Measurements from ENCODE around the gene ZNRF4.

DNA sequence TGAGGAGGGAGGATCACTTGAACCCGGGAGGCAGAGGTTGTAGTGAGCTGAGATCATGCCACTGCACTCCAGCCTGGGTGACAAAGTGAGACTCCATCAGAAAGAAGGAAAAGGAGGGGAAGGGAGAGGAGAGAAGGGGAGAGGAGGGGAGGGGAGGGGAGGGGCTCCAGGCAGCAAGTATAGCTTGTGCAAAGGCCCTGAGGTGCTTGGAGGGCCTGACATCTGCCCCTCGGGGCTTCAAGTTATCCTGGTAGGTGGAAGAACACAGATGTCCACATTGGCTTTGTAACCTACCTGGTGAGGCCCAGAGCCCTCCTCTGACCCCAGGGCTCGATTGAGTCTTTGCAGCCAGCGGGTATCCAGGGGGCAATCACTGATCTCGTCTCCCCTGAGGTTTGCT, 11.5 kb upstream of the ZNRF4 start:
- TF ChIP-seq POLR2AphosphoS5 (IDR thresholded peaks at IDR 0.05; ENCODE audit: borderline replicate concordance, low read depth, low read length) (no peak), EZH2 (IDR thresholded peaks at IDR 0.05) (no peak), FOXP2 (optimal IDR thresholded peaks at IDR 0.05; ENCODE audit: control extremely low read depth, extremely low read length, insufficient read depth) (no peak)
